ENCODE results near the gene WDR48. TPM values are rescaled to one million over a fixed set of nuclear protein-coding genes. Genes with fewer than 3 reads are reported as not detected.

The WDR48 gene
- total and polyA plus RNA-seq, 9 donors, result 20.7 to 55.5 (median 38.2) TPM

DNA sequence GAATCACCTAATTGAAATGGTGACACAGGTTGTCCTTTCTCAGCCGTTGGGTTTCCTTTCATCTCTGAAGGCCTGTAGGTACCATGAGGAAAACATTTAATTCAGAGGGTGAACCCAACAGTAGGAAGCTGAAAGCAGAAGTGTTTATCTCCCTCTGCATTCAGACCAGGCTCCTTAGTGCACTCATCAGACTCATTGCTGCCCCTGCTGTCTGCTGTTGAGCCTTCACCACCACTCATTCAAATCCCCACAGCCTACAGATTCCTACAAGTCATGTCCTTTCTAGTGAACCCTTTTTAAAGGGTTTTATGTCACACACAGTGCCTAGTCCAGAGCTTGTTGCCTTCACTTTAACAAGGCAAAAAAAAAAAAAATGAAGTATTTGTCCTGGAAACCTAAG is 13.4 kb downstream of the WDR48 start:
- DNase-seq, result no peak
- TF ChIP-seq POLR2A (IDR thresholded peaks at IDR 0.05) (no peak), EP300 (IDR thresholded peaks at IDR 0.05) (no peak)
- TF ChIP-seq, protein P1, sequence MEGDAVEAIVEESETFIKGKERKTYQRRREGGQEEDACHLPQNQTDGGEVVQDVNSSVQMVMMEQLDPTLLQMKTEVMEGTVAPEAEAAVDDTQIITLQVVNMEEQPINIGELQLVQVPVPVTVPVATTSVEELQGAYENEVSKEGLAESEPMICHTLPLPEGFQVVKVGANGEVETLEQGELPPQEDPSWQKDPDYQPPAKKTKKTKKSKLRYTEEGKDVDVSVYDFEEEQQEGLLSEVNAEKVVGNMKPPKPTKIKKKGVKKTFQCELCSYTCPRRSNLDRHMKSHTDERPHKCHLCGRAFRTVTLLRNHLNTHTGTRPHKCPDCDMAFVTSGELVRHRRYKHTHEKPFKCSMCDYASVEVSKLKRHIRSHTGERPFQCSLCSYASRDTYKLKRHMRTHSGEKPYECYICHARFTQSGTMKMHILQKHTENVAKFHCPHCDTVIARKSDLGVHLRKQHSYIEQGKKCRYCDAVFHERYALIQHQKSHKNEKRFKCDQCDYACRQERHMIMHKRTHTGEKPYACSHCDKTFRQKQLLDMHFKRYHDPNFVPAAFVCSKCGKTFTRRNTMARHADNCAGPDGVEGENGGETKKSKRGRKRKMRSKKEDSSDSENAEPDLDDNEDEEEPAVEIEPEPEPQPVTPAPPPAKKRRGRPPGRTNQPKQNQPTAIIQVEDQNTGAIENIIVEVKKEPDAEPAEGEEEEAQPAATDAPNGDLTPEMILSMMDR (IDR thresholded peaks at IDR 0.05), result no peak
- no peaks in the 10 kb centered on the region for H3K36me3 ChIP-seq
- no peak overlapping the region for H3K4me3 ChIP-seq
- no peaks in the 10 kb centered on the region for H3K9me3 ChIP-seq
- WGBS, 3 donors, result 22 to 47% (median 42%) methylated on average over 1 of the region's 1 CpG
- H3K4me1 ChIP-seq (ENCODE audit: insufficient read depth), result no peaks in the 10 kb centered on the region
- no peaks in the 10 kb centered on the region for H3K27me3 ChIP-seq
- H3K27ac ChIP-seq, result no peak overlapping the region
- intact Hi-C loops (cut with DNase I), result no loop called here

DNA sequence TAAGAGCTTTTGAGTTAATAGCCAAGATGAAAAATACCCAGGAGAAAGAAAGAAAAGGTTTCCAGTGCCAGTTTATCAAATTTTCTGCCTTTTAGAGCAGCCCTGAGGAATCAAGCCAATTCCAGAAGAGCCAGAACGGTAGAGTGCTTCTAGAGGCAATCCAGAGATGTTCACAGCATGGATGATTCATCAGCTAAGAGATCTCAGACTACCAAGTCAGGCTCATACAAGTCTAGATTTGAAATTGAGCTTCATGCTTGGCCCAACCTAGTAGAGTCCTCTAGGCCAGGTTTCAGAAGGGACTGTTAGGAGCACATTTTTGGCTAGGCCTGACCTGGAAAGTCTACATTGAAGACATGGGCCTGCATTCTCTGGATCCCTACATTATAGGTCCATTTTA is 15.5 kb downstream of the WDR48 start:
- no peak for DNase-seq
- Histone ChIP-seq H3K27me3 (no peaks in the 10 kb centered on the region), H3K9me3 (no peaks in the 10 kb centered on the region), H3K4me1 (ENCODE audit: insufficient read depth) (no peaks in the 10 kb centered on the region), H3K27ac (no peak overlapping the region), H3K4me3 (no peak overlapping the region), H3K36me3 (no peaks in the 10 kb centered on the region)
- TF ChIP-seq POLR2A (IDR thresholded peaks at IDR 0.05) (no peak), EP300 (IDR thresholded peaks at IDR 0.05) (no peak)
- TF ChIP-seq, protein P1 (IDR thresholded peaks at IDR 0.05), result no peak
- 39 to 45% (median 42%) methylated on average over 1 of the region's 1 CpG for WGBS, 3 donors
- intact Hi-C loops (cut with DNase I), result no loop called here

DNA sequence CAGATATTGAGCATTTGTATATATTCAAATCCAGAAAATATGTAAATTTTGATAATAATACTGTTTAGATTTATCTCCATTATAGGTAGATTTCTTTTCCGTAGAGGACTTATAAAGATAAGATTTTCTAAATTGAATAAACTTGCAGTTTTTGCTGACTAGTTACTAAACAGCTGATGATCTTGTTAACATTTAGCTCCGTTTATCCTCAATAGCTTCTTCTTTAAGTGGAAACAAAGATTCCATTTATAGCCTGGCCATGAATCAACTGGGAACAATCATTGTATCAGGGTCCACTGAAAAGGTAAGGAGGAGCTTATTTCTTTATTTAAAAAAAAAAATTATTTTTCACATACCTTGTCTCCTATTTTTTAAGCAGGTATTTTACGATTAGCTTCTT is 16.7 kb downstream of the WDR48 start:
- Histone ChIP-seq H3K9me3 (no peaks in the 10 kb centered on the region), H3K4me1 (ENCODE audit: insufficient read depth) (no peaks in the 10 kb centered on the region), H3K36me3 (no peaks in the 10 kb centered on the region), H3K27me3 (no peaks in the 10 kb centered on the region), H3K4me3 (no peak overlapping the region), H3K27ac (no peak overlapping the region)
- TF ChIP-seq, protein P1 (IDR thresholded peaks at IDR 0.05), result no peak
- no peak for TF ChIP-seq EP300 (IDR thresholded peaks at IDR 0.05)
- no peak for TF ChIP-seq POLR2A (IDR thresholded peaks at IDR 0.05)
- 69 to 87% (median 72%) methylated on average over 3 of the region's 3 CpGs for WGBS, 3 donors
- intact Hi-C loops (cut with DNase I), result no loop called here
- no peak for DNase-seq

DNA sequence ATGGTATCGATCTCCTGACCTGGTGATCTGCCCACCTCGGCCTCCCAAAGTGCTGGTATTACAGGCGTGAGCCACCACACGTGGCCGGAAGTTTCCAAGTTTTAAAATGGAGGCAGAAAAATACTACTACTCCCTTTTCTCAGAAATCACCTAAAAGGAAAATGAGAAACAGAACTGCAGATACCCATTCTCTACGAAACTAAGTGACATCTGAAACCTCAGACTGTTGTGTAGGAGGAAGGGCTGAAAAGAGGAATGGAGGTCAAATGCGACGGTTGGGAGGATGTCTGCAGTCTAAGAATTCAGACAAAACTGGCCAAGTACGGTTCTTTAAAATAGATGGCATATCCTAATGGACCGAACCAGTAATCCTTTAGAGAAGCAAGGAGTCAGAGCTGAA is 24.1 kb downstream of the WDR48 start:
- TF ChIP-seq POLR2A (IDR thresholded peaks at IDR 0.05) (no peak), EP300 (IDR thresholded peaks at IDR 0.05) (no peak)
- TF ChIP-seq, protein P1 (IDR thresholded peaks at IDR 0.05), result no peak
- no peaks in the 10 kb centered on the region for H3K27me3 ChIP-seq
- no peaks in the 10 kb centered on the region for H3K4me1 ChIP-seq (ENCODE audit: insufficient read depth)
- DNase-seq, result no peak
- no peak overlapping the region for H3K4me3 ChIP-seq
- H3K27ac ChIP-seq, result no peak overlapping the region
- H3K36me3 ChIP-seq, result no peaks in the 10 kb centered on the region
- no peaks in the 10 kb centered on the region for H3K9me3 ChIP-seq
- 93 to 96% (median 95%) methylated on average over 10 of the region's 10 CpGs for WGBS, 3 donors
- intact Hi-C loops (cut with DNase I), result no loop called here

DNA sequence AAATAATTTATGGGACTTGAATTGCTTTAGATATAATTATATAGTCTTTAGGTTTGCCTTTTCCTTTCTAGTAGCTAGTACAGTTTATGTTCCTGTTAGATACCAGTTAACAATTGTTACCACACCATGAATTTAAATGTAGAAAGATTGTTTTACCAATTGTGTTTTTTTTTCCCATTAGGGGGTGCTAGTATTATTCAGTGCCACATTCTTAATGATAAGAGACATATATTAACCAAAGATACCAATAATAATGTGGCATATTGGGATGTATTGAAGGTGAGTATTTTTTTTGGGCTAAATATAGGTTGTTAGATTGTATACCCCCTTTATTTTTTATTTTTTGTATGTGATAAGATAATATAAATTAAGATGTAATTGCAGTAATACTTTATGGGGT is 27.7 kb downstream of the WDR48 start:
- H3K27me3 ChIP-seq, result no peaks in the 10 kb centered on the region
- H3K27ac ChIP-seq, result no peak overlapping the region
- H3K36me3 ChIP-seq, result no peaks in the 10 kb centered on the region
- TF ChIP-seq EP300 (IDR thresholded peaks at IDR 0.05) (no peak), POLR2A (IDR thresholded peaks at IDR 0.05) (no peak)
- TF ChIP-seq, protein P1 (IDR thresholded peaks at IDR 0.05), result no peak
- no peaks in the 10 kb centered on the region for H3K4me1 ChIP-seq (ENCODE audit: insufficient read depth)
- intact Hi-C loops (cut with DNase I), result no loop called here
- DNase-seq, result no peak
- no peak overlapping the region for H3K4me3 ChIP-seq
- H3K9me3 ChIP-seq, result no peaks in the 10 kb centered on the region

All from ovary (tissue), 9 donors.